HG02759 (cell line): ENCODE measurements around the gene ZNF532.

ENCODE experiments used
- ATAC-seq: cut with Tn5 transposase; IDR thresholded peaks from one replicate; pipeline ENCODE4 v1.9.1; 2021; ENCODE audit warnings: mild to moderate bottlenecking, moderate library complexity; ENCODE audit not compliant: unreplicated experiment

Gene ZNF532

DNA sequence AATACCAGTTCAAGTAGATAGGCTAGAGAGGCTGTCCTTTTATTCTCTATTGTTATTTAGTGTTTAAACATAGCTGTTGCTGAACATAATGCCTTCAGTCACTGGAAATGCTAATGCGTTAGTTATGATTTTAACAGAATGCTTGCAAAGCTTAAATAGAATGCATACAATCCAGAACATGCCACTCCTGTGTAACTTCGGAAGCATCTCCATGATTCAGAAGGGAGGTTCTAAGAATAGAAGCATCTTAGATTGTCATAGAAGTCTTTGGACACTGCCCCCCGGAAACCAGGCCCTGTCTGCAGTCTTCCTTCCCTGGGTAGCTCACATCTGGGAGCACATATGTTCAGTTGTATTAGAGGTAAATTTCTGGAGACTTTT is 73.2 kb downstream of the ZNF532 start:
- no peak for ATAC-seq

DNA sequence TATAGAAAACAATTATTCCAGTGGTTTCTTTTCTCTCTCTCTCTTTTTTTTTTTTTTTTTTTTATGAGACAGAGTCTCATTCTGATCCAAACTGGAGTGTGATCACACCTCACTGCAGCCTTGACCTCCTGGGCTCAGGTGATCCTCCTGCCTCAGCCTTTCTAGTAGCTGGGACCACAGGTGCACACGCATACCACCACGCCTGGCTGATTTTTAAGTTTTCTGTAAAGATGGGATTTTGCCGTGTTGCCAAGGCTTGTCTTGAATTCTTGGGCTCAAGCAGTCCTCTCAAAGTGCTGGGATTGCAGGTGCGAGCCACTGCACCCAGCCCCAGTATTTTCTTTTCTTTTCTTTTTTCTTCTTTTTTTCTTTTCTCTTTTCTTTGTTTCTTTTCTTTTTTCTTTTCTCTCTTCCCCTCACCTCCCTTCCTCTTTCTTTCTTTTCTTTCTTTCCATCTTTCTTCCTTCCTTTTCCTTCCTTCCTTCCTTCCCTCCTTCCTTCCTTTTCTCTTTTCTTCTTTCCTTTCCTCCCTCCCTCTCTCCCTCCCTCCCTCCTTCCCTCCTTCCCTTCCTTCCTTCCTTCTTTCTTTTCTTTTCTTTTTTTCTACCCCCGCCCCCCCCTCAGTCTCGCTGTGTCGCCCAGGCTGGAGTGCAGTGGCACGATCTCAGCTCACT is 76.9 kb downstream of the ZNF532 start:
- no peak for ATAC-seq

DNA sequence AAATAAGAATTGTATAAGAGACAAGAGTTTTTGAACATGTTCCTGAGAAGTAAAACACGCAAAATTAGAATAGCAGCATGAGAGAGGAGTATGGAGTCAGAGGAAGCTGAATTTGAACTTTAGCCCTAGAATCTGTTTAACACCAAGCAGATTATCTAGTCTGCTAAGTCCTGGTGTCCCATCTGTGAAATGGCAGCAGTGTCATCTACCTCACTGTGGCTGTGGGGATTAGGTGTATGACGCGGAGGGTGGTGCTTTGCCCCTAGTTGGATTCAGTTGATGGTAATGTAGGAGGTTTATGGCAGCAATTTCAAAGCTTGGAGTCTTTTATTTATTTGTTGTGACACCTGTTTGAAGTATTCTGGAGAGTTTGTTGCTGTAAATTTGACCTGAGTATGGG is 79.2 kb downstream of the ZNF532 start:
- no peak for ATAC-seq

DNA sequence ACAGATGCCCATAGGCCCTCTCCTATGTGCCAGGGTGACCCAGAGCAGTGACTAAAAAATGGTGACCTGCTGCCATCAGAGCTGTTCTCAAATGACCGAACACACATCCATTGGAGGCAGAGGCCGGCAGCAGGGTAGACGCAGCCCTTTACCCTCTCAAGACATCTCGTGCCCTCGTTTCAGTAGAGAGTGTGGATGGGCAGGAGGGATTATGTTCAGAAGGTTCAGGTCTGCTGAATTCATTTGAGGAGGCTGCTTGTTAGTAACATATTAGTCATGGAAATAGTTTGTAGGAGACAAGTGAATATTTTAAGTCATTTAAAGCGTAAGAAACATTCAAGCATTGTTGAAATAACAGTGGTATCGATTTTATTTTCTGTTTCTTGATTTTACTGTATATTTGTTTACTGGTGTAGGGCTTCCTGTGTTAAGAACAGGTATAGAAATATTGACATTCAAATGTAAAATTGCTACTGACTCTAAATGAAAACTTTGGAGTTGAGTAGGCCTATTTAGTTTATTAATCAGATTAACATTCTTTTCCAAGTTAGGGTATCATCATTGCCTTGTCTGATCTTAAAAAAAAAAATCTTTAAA is 82.6 kb downstream of the ZNF532 start:
- peak; percentile 48 for ATAC-seq

DNA sequence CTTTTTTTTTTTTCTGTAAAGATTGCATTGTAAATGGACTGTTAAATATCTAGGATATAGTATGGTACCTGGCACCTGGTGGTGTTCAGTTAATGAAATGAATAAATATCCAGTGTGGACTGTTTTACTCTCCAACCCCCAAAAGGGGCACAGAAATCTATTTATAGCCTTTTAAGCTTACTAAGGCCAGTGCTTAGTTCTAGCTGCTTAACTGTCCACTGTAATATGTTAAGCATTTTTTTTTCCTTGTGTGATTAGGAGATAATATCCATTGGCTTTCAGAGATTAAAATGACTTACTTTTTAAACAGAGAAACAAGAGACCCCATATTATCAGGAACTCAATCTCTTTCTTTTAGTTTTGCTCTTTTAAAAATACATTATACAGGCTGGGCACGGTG is 84.4 kb downstream of the ZNF532 start:
- ATAC-seq = no peak

DNA sequence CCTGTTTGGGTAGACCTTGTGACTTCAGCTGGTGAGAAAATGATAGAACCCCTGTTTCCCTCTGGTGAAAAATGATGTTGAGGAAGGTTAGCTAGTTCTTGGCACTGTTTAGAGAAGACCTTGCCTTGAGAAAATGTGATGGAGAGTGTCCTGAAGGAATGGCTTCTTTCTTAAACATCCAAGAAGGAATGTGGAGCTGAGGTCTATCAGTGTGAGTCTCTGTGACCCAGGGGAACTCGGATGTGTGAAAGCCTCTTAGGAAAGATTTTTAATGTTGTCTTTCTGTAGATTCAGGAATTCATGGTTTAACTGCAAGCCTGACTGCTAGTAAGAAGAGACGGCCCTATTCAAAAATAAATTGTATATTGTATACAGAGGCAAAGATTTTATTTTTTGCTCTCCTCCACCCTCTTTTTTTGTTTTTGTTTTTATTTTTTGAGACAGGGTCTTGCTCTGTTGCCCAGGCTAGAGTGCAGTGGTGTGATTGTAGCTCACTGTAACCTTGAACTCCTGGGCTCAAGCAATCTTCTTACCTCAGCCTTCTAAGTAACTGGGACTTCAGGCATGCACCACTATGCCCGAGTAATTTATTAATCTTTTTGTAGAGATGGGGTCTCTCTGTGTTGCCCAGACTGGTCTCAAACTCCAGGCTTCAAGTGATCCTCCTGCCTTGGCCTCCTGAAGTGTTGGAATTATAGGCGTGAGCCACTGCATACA is 87.5 kb downstream of the ZNF532 start:
- ATAC-seq = no peak

DNA sequence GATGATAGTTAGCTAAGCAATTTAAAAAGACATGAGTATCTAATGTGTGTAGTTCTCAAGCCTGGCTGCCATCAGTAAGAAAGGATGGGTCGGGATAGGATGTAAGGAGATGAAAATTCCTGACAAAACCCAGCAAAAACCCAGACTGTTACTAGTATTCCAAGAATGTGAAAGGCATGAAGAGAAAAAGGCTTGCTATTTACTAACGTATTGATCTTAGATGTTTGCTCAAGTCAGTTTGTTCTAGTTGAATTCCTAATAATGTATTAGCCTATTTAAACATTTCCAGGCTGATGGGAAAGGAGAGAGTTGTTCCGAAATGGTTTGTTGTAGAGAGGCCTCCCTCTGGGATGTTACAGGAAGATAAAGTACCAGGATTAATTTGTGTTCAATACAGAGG is 88.2 kb downstream of the ZNF532 start:
- ATAC-seq = no peak

DNA sequence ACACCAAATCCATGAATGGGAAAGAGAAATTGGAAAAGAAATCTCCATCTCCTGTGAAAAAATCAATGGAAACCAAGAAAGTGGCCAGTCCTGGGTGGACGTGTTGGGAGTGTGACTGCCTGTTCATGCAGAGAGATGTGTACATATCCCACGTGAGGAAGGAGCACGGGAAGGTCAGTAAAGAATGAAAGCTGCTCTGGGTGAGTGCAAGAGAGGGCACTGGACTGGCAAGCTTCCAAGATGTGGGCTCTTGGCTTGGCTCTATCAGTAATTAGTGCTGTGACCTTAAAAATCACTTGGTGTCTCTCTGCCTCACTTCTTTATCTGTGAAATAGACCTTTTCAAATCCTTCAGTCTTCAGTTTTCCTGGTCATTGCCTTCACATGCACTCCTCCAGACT is 89.0 kb downstream of the ZNF532 start:
- no peak for ATAC-seq

DNA sequence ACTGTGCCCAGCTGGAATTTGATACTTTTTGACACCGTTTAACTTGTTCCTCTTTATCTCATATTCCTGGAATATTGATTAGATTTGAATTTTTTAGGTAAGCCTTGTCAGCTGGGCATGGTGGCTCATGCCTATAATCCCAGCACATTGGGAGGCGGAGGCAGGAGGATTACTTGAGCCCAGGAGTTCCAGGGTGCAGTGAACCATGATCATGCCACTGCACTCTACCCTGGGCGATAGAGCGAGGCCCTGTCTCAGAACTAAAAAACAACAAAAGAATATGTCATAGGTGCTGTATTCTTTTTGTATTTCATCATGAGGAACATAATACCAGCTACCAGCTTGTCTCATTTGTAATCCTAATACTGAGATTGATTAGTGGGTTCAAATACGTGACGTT is 90.3 kb downstream of the ZNF532 start:
- no peak for ATAC-seq

DNA sequence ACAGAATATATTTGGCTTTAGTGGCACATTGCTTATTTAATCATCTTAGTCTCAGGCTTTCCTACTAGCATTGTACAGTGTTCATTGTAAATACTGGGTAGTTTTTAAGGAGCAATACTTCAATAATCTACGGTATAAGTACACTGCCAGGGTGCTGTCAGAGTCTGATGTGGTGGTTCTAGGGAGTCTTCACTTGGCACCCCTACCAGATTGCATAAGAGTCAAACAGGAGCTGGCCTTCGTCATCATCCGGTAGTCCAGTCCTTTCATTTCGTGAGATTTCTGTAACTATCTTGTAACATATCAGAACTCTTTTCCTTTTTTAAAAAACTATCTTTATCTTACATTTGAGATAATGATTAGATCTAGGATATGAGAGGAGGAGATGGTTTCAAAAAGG is 91.1 kb downstream of the ZNF532 start:
- no peak for ATAC-seq

DNA sequence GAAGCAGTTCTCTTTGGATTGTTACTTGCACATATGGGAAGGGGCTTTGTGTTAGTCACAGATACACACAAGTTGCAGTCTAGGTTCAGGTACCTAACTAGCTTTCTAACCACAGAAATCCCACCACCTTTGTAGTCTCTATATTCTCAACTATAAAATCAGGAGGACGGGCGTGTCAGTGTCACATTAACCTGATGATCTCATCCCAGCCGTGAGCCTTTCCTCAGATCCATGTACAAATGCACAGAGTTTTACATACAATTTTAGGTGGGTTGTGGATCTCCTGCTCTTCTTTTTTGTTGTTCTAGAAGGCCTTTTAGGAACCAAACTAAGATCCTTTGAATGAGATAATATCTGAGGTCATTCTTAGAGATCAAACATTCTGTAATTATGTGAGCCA is 94.0 kb downstream of the ZNF532 start:
- ATAC-seq = no peak

DNA sequence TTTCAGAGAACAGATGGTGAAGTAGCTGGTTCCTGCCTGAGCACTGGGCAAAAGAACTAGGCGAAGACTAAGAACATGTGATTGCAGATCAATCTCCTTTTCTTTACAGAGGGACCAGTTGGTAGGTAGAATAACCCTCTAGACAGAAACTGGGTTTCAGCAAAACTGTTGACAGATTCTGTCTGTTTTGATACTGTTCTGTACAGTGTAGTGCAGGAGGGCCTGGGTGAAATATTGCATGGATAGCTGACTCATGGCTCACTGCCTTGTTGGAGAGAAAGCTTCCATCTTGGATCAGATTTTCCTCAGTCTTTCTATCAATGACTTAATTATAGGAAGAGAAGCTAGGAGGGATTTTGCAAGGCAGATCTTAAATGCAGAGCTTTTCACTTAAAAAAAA is 95.8 kb downstream of the ZNF532 start:
- ATAC-seq = no peak

DNA sequence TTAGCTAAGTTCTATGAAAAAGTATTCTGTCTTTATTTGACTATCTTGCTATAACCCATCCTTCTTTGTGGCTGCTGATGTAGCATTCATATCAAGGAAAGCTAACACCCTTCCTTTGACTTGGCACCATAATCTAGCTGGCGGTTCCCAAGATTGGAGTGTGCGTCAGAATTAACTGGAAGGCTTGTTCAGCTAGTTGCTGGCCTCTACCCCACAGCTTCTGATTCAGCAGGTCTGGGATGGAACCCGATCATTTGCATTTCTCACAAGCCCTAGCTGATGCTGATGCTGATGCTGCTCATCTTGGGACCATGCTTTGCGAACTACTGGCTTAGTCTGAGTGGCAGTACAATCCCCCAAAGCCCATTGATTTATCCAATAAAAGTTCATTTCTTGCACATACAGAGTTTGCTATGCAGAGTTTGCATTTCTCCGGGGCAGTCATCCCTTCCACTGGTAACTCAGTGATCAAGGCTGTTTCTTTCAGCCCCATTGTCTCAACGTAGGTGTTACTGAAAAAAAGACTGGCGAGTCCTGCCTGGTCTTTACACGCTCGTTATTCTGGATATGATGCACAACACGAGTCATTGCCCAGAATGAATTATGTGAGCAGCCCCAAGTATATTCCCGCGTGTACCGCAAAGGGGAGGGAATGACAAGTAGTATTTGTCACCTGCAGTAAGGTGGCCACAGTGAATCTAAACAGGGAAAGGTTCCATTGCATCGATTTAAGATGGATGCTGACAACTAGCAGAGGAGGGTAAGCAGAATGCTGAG is 96.5 kb downstream of the ZNF532 start:
- no peak for ATAC-seq

DNA sequence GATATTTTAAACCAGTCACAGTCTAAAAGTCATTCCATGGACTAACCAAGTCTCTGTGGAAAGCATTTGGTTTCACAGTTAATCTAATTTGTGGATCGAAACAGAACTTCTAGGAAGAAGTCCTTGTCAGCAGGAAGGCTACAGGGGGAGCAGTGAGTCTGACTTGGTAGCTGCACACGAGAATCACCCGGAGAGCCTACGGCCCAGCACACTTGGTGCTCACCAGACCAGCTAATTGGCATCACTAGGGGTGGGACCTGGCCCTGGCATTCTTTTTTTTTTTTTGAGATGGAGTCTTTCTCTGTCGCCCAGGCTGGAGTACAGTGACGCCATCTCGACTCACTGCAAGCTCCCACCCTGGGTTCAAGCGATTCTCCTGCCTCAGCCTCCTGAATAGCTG is 97.7 kb downstream of the ZNF532 start:
- no peak for ATAC-seq

DNA sequence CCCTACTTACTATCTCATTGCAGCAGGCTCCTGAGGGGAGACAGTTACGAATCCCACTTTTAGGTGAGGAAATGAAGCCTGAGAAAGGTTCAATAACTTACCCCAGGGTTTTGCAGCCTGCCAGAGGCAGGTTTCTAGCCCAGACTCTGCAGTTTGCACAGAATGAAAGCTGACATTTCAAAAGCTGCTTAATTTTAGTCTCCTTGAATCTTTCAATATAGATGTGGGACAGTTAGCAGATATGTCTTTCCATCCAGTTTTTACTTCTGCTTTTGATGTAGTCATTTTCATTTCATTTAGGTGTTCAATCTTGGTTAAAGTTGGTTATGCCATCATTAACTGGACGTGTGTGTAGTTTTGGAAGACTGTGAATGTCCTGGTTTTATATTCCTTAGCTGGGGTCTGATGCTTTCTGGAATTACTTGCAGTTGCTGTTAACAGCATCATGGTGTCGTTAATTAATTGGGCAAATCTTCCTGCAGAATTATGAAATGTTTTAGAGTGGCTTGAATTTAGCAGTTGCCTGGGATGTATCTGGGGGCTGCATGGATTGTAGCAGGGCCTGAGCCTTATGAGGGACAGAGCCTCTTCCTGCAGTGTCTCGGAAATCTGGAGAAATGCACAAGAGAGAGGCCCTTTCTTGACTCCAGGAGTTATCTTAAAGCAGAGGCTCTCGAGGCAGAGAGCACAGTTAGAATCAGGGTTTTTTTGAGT is 100.8 kb downstream of the ZNF532 start:
- ATAC-seq = no peak

DNA sequence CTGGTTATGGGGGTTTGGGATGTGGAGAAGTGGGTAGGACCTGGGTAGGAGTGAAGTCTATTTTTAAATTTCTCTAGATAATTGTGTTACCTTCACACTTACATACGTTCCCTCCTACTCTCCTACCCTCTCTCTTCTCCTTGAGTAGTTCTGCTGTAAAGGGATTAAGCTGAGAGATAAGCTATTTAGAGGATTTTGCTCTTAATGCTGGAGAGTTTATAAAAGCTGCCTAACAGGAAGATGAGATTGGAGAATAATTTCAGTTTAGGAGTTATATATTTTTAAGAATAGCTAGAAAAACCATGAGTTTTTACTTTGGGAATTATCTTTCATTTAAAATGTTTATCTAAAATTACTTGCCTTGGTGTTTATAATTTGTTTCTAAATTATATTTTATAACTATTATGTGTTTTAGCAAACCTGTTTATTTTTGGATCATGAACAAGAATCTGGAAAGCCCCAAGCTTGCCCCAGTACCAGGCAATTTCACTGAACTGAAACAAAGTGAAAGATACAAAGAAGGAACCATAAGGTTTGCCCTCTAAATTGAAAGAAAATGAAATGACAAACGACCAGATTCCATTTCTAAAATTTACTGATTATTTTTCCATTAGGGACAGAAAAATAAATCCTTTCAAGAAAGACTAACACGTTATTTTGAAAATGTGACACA is 101.5 kb downstream of the ZNF532 start:
- no peak for ATAC-seq

DNA sequence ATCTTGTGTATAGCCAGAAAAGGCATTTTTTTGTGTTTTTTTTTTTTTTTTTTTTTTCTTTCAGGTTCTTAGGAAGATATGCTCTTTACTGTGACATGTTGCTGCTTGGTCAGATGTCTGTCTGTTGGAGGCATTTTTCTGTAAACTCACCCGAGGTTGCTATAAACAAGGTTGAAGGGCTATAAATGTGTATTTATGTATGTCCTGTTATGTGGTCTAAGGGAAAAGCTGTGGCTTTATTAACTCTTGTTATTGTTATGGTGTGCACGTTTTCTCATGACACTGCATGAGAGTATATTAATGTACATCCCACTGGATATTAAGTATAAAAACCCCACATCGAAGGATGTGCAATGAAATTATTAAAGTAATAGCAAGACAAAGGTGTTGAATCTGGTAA is 102.0 kb downstream of the ZNF532 start:
- ATAC-seq = no peak

DNA sequence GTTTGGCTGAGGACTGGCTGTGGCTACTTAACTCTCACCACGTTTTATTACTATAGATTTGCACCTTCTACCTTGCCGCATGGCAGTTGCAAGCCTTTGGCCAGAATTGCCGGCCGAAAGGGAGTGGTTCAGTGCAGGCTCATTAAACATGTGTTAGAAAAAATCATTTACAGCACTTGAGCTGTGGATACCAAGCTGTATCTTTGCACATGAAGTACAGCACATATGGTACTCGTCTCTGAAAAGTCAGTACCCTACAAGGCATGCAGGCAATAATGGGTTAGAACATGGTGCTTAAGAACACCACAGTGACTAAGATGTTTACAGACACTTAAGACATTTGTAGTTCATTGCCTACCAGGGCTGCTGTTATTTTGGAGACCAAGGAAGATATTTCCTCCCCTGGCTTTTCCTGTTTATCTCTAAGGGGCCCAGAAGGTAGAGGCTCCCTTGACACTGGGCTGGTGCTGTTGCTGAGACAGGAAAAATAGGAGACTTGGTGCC is 103.1 kb downstream of the ZNF532 start:
- ATAC-seq = no peak

DNA sequence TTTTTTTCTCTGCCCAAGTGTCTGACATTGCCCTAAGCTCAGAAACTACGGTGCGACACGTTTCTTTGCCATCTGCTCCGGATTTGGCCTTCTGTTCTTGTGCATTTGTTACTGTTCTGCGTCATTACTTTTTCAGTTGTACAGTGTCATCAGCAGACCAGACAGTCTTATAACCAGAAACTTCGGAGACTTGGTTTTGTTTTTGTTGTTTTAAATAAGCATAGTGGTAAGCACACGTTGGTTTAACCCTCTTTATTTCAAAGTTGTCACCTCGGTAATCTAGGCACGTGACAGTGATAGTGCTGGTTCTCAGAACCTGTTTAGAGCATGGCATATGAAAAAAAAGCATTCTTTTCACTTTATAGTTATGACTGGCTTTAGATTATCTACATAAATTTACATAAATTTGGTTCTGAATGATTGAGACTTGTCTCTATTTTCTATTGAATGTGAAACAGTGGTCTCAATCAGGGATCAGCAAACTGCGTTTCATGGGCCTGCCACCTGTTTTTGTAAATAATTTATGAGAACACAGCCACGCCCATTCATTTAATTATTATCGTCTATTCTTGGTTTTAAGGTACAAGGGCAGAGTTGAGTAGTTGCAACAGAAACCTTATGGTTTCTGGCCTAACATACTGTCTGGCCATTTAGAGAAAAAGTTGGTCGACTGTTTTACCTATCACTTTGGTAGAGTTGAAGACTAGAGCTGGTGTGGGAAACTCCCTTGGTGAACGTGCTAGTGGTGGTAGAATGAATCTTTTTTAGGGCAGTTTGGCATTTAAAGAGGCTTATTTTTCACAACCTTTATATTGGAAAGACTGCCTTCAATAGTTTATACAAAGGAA is 106.5 kb downstream of the ZNF532 start:
- peak; percentile 85 for ATAC-seq
